Fibroblast of pulmonary artery (primary cell): Measurements from ENCODE around the gene RGS7BP.

Source experiments
- DNase-seq: peaks from one replicate; pipeline ENCODE4 v3.0.0-alpha.2; 2010; ENCODE audit warnings: low read depth
- H3K4me3 ChIP-seq: replicated peaks from 2 replicates; pipeline ENCODE4 v1.5.1; 2011; ENCODE audit warnings: low read depth, mild to moderate bottlenecking, control low read depth, low read length, moderate library complexity
- CTCF ChIP-seq: IDR thresholded peaks from 2 replicates; pipeline ENCODE4 v1.5.1; 2011; ENCODE audit warnings: mild to moderate bottlenecking, control low read depth, low read length, inconsistent platforms; ENCODE audit errors: missing control alignments

The RGS7BP gene

GRCh38 chr5:64637144-64637543 lies 131.3 kb downstream of the RGS7BP start:
- no peak for TF ChIP-seq CTCF
- H3K4me3 ChIP-seq, result no peak overlapping the region
- no peak for DNase-seq

GRCh38 chr5:64637837-64638443 lies 132.1 kb downstream of the RGS7BP start:
- no peak overlapping the region for H3K4me3 ChIP-seq
- DNase-seq, result no peak
- peak; percentile 10 for TF ChIP-seq CTCF

- H3K4me3 ChIP-seq, result no peak overlapping the region
- no peak for DNase-seq
- TF ChIP-seq CTCF, result no peak
Measured at GRCh38 chr5:64644831-64645230, 139.0 kb downstream of the RGS7BP start.

GRCh38 chr5:64646169-64646568 lies 140.4 kb downstream of the RGS7BP start:
- no peak for TF ChIP-seq CTCF
- no peak overlapping the region for H3K4me3 ChIP-seq
- no peak for DNase-seq

GRCh38 chr5:64649512-64649911 lies 143.7 kb downstream of the RGS7BP start:
- DNase-seq, result no peak
- no peak overlapping the region for H3K4me3 ChIP-seq
- no peak for TF ChIP-seq CTCF

- no peak for TF ChIP-seq CTCF
- DNase-seq, result no peak
- H3K4me3 ChIP-seq, result no peak overlapping the region
Measured at GRCh38 chr5:64653766-64654560, 148.1 kb downstream of the RGS7BP start.

- DNase-seq, result no peak
- TF ChIP-seq CTCF, result no peak
- H3K4me3 ChIP-seq, result no peak overlapping the region
Measured at GRCh38 chr5:64654561-64654938, 148.7 kb downstream of the RGS7BP start.
